GM04503 (cell line): Measurements from ENCODE around the gene GPR137.
"Not testable (repeated sequence)": the region's sequence is repeated elsewhere in the genome, so short reads cannot be mapped to it uniquely, and the experiment has no call there.

ENCODE experiments used
- DNase-seq: peaks from one replicate; pipeline ENCODE4 v3.0.0-alpha.2; 2012; ENCODE audit warnings: low read depth

GPR137 gene

DNA sequence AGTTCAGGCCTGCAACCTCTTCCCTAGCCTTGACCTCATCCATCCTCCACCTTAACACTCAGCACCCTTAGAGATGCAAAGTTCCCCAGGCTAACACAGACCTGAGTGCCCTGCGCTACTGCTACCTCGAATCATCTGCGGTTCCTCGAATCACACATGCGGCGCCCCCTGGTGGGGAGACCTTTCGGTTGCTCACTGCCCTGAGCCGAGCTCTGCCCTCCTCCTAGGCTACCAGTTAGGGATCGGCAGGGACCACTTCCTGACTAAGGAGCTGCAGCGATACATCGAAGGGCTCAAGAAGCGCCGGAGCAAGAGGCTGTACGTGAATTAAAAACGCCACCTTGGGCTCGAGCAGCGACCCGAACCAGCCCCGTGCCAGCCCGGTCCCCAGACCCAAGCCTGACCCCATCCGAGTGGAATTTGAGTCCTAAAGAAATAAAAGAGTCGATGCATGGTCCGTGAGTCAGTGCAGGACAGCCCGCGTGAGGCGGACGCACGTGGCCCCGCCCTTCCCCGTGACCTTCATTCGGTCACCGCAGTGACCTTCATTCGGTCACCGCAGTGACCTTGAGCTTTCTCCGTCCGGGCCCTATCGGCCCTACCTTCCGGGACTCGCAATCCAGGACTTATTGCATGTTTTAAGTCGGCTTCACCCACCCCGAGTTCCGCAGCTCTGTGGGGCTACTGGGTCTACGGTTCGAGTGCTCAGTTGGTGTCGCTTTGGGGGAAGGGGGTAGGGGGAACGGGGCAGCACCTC, 18.8 kb downstream of the GPR137 start:
- no peak for DNase-seq

DNA sequence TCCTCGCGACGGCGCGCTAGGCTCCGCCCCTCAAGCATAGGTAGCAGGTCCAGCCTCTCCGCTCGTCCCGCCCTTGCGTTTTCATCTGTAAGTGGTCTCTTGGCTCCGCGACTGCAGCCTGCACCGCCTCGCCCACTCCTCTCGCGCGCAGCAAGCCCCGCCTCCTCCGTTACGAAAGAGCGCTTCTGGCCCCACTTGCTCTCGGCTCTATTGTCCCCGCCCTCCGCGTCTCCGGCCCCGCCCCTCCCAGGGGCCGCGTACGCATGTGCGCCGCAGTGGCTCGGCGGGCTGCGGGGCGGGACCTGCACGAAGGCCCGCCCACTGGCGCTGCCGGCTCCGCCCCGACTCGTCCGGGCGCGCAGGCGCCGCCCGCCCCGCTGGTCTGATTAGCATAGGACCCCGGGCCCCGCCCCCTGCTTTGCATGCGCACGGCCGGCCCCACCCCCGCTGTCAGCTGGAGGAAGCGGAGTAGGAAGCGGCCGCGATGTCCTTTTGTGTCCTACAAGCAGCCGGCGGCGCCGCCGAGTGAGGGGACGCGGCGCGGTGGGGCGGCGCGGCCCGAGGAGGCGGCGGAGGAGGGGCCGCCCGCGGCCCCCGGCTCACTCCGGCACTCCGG, 19.5 kb downstream of the GPR137 start, which contains the start of gene ESRRA:
Gene ESRRA, plus strand, starts transcription at position 450 of the 616 bp plus-strand sequence. CDS start 1,656 bp downstream, outside the sequence.
- no peak for DNase-seq

DNA sequence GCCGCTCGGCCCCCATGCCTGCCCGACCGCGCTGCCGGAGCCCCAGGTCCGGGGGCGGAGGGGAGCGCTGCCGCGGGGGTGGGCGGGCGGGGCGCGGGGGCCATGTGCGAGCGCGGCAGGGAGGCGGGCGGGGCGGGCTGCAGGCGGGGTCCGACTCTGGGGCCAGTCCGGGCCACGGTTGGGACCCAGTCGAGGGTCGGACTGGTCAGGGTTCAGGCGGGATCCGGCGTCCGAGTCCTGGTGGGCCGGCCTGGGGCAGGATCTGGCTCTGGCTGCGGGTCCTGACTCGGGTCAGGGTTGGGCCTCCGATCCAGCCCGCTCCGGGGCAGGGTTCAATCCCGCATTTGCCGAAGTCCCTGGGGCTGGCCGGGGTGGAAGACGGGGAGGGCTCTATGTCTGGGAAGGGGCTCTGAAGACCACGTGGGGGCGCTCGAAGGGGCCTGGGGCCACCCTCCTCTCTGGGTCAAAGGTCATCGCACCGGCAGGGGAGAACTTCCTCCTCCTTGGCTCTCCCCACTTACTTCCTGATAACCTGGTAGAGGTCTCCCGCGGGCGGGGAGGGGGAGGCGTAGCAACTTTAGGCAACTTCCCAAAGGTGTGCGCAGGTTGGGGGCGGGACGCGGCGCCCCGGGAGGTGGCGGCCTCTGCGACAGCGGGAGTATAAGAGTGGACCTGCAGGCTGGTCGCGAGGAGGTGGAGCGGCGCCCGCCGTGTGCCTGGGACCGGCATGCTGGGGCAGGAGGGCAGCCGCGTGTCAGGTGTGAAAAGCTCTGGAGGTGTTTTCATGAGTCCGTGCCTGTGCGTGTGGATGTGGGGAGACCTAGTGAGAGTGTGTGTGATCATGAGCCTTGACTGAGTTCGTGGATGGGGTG, 20.3 kb downstream of the GPR137 start:
- DNase-seq: no peak

DNA sequence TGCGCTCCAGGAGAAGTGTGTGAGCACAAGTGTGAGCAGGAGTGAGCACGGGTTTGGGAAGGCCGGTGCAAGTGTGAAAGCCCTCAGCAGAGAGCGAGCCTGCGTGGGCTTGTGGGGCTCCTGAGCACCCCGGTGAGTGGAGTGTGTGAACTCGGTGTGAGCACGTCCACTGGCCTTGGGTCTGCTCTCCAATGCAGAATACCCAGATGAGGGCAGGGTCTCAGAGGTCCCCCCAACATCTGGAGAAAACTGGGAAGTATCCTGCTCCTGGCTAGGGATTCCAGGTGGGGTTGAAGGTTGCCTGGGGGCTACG, 20.9 kb downstream of the GPR137 start:
- DNase-seq: no peak

DNA sequence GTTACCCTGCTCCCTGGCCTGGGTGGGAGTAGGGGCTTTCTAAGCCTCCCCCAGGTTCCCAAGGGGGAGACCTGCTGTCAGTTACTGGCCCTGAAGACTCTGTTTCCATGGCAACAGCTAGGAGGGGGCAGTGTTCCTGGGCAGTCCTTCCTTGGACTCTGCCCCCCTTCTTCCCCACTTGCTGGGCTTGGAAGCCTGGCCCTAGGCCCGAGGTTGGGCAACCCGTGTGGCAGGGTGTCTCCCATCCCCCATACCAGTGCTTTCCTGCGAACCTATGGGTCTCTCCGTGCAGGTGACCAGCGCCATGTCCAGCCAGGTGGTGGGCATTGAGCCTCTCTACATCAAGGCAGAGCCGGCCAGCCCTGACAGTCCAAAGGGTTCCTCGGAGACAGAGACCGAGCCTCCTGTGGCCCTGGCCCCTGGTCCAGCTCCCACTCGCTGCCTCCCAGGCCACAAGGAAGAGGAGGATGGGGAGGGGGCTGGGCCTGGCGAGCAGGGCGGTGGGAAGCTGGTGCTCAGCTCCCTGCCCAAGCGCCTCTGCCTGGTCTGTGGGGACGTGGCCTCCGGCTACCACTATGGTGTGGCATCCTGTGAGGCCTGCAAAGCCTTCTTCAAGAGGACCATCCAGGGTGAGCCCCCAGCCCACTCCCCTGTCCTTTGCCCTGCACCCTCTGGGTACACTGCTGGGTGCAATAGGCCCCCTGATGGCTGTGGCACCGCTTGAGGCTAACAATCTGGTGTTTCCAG, 21.4 kb downstream of the GPR137 start:
- no peak for DNase-seq

DNA sequence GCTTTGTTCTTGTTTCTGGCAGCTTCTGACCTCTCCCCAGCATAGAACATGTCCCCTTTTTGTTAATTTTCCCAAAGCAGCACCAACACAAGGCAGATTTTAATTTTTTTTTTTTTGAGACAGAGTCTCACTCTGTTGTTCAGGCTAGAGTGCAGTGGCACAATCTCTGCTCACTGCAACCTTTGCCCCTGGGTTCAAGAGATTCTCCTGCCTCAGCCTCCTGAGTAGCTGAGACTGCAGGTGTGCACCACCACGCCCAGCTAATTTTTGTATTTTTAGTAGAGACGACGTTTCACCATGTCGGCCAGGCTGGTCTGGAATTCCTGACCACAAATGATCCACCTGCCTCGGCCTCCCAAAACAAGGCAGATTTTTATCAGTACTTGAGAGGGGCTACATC, 22.1 kb downstream of the GPR137 start:
- DNase-seq: not testable (repeated sequence)

DNA sequence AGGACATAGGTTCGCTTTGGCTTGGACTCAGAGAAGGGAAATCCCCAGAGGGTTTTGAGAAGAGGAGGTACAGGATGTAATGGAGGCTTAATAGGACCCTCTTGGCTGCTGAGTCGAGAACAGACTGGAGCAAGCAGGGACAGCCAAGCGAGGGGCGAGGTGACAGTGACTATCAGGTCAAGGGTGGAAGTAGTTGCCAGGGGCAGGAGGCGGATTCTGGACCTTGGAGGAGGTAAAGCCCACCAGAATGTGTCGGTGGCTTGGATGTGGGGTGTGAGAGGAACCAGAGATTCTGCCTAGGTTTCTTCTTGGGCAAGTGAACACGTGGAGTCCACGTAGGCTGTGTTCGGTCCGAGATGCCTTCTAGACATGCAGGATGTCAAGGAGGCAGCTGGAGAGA, 27.3 kb downstream of the GPR137 start:
- no peak for DNase-seq

DNA sequence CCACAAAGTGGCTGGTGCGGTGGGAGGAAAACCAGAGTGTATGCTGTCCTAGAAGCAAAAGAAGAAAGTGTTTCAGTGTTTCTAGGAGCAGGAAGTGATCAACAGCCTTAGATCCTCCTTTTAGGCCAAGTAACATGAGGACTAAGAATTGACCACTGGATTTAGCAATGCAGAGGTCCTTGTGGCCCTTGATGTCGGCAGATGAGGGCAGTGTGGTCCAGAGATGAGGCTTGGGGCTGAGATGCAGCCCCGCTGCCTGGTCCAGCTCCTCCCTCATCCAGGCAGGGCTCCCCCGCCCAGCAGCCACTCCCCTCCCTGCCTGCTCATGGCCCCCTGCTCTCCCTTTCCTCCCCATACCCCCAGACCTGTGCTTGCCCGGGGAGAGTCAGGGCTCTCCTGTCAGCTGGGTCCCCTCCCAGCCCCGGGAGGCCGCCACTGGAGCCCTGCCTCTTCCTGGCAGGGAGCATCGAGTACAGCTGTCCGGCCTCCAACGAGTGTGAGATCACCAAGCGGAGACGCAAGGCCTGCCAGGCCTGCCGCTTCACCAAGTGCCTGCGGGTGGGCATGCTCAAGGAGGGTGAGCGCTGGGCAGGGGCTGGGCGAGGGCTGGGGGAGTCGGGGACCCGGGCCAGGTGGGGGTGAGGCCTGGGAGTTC, 28.0 kb downstream of the GPR137 start:
- DNase-seq: no peak

DNA sequence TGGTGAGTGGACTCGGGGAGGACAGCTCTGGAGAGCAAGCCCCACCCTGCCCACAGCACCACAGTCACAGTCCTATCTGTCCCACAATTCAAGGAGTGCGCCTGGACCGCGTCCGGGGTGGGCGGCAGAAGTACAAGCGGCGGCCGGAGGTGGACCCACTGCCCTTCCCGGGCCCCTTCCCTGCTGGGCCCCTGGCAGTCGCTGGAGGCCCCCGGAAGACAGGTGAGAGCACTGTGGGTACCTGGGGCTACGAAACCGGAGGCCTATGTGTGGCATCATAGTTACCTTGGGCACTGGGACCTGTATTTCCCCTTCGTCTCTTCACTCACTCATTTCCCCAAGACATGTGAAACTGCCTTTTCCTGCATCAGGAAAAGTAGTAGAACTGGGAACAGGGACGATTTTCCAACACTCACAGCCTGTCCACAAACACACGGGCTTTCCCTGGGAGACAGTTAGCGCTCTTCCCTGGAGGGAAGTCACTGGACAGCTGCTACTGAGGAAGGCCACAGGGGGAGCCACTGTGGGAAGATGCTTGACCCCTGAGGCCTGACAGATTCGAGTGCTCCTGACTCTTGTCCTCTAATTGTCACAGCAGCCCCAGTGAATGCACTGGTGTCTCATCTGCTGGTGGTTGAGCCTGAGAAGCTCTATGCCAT, 28.6 kb downstream of the GPR137 start:
- no peak for DNase-seq

DNA sequence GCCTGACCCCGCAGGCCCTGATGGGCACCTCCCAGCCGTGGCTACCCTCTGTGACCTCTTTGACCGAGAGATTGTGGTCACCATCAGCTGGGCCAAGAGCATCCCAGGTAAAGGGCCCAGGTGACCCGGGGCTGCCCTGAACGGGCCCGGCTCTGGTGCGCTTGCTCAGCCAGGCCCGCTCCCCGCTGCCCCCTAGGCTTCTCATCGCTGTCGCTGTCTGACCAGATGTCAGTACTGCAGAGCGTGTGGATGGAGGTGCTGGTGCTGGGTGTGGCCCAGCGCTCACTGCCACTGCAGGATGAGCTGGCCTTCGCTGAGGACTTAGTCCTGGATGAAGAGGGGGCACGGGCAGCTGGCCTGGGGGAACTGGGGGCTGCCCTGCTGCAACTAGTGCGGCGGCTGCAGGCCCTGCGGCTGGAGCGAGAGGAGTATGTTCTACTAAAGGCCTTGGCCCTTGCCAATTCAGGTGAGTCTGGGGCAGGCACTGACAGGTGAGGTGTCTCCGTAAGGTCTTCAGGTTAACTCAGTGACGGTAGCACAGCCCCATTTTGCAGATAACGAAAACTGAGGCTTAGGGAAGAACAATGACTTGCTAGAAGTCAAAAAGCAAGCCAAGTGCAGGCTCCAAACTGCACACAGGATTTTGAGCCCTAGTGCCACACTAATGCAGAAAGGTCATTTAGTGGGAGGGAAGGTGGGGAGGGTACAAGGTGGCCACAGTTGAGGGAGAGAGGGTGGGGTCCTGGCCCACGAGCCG, 29.3 kb downstream of the GPR137 start:
- no peak for DNase-seq

DNA sequence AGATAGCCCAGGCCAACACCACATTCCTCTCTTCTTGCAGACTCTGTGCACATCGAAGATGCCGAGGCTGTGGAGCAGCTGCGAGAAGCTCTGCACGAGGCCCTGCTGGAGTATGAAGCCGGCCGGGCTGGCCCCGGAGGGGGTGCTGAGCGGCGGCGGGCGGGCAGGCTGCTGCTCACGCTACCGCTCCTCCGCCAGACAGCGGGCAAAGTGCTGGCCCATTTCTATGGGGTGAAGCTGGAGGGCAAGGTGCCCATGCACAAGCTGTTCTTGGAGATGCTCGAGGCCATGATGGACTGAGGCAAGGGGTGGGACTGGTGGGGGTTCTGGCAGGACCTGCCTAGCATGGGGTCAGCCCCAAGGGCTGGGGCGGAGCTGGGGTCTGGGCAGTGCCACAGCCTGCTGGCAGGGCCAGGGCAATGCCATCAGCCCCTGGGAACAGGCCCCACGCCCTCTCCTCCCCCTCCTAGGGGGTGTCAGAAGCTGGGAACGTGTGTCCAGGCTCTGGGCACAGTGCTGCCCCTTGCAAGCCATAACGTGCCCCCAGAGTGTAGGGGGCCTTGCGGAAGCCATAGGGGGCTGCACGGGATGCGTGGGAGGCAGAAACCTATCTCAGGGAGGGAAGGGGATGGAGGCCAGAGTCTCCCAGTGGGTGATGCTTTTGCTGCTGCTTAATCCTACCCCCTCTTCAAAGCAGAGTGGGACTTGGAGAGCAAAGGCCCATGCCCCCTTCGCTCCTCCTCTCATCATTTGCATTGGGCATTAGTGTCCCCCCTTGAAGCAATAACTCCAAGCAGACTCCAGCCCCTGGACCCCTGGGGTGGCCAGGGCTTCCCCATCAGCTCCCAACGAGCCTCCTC, 30.2 kb downstream of the GPR137 start:
- not testable (repeated sequence) for DNase-seq

DNA sequence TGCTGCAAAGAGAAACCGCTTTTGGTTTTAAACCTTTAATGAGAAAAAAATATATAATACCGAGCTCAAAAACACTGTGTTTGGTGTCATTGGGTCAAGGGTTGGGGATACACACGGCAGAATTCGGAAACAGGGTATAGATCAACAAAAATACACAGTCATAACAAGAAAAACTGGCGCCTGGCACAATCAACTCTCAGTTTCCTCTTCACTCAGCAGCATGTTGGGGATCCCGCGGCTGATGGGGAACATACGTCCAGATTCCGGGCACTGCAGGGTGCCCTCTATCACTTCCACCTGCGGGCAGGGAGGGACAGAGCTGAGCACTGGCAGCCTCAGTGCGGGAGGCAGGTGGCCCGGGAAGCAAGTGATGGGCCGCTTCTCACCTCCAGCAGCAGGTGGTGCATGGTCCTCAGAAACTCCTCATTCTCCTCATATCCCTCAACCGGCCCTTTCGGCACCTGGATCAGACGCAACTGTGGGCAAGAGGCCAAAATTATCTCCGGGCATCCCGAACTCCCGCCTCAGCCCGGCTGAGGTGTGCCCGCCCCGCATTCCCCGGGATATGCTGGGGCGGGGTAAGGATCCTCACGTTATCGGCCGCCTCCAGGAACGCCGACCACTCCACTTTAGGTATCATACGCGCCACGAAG, 31.1 kb downstream of the GPR137 start:
- no peak for DNase-seq

DNA sequence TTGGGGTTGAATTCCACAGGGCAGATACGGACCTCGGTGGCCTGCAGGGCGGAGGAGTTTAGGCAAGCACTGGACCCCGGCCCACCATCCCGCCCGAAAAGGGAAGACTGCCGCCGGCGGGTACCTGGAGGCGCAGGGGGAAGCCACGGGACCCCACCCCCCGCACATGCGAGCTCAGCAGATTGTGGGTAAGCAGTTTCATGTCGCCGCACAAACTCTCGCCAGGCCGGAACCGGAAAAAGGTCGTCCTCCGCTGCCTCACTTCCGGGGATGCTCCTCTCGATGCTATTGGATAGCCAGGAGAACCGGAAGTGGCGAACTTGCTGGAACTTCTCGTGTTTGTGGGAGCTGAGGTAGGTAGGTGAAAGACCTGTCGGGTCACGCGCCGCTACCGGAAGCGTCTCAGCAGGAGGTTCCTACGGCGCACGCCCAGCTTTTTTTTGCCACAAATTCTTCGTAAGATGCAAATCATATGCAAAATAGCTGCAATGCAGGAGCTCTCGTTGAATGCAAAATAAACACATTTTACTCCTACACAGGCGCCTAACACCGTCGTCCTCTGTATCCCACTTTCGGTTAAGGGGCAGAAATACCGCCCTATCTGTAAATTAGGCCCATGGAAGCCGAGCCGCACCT, 31.8 kb downstream of the GPR137 start, which contains the start of gene TRMT112:
Gene TRMT112, minus strand, starts transcription at position 235 of the 636 bp plus-strand sequence. Its CDS starts 33 bp downstream, at position 202.
- DNase-seq: peak; percentile 83

DNA sequence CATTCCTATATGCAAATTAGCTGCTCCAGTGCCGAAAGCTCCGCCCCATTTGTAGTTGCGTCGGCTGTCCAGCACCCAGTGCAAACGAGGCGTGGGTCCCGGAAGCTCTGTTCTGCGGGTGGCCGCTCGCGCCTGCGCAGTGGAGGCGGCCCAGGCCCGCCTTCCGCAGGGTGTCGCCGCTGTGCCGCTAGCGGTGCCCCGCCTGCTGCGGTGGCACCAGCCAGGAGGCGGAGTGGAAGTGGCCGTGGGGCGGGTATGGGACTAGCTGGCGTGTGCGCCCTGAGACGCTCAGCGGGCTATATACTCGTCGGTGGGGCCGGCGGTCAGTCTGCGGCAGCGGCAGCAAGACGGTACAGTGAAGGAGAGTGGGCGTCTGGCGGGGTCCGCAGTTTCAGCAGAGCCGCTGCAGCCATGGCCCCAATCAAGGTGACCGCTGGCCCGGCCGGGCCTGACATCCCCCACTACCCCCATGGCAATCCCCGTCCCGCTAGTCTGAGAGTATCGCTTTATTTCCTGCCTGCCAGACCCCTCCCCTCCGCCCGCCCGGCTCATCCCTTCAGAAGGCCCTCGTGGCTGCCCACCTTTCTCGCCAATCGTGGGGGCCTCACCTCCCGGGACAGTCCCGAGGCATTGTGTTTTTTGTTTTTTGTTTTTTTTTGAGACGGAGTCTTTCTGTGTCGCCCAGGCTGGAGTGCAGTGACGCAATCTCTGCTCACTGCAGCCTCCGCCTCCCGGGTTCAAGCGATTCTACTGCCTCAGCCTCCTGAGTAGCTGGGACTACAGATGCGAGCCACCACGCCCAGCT, 32.5 kb downstream of the GPR137 start, which contains the start of gene PRDX5:
Gene PRDX5, plus strand, starts transcription at position 161 of the 805 bp plus-strand sequence. Its CDS starts 95 bp downstream, at position 256.
- DNase-seq: peak; percentile 77

DNA sequence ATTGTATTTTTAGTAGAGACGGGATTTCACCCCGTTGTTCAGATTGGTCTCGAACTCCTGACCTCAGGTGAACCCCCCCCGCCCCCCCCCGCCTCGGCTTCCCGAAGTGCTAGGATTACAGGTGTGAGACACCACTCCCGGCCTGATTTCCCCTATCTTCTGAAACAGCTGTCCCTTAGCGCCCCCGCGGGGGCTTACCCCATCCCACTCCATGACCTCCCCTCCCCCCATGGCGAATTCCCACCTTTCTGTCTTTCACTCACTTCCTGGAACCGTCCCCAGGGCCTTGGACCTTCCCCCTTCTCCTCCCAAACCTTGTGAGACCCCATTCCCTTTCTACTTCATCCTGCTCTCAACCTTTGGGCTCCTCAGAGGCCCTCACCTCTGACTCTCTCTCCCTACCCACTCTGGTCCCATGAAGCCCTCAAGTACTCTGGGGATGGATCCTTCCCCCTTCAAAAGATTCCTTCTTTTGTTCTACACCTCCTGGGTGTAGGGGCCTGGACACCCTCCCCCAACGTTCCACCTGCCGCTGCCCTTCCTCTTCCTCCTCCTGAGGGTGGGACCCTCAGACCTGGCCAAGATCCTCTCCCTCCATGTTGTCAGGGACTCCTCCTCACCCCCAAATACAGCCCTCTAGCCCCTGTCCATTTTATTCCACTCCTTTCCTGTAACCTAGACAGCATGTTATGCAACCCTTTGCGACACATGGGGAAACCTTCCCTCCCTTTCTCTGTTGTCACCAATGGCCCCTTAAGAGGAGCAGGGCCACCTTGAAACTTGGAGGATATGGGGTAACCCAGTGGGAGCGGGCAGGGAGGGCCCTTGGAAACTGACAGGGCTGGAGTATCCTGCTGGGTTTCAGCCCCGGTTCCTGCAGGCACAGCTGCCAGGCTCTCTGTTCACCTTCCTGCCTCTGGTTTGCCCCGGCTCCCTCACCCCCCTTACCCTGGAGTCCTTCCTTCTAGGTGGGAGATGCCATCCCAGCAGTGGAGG, 33.4 kb downstream of the GPR137 start:
- DNase-seq: no peak

DNA sequence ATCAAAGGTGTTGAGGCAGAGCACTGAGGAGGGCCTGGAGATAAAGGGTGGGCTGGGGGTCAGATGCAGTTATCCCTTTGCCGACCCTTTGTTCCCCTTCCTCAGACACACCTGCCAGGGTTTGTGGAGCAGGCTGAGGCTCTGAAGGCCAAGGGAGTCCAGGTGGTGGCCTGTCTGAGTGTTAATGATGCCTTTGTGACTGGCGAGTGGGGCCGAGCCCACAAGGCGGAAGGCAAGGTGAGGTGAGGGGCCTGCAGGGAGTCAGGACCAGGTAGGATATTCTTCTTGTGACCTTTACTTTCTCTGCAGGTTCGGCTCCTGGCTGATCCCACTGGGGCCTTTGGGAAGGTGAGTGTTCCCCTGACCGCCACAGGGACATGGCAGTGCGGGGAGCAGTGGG, 34.9 kb downstream of the GPR137 start:
- no peak for DNase-seq
